Ishikawa (cell line): ENCODE data around the gene GRIK2.

ENCODE experiments used
- EP300 ChIP-seq: IDR thresholded peaks from 2 replicates; pipeline ENCODE4 v1.6.1; 2012; ENCODE audit warnings: borderline replicate concordance
- FOXM1 ChIP-seq: IDR thresholded peaks from 2 replicates; pipeline ENCODE4 v1.6.1; 2012; ENCODE audit warnings: low read depth, borderline replicate concordance
- NFIC ChIP-seq: IDR thresholded peaks from 2 replicates; pipeline ENCODE4 v1.6.1; 2012
- RAD21 ChIP-seq: IDR thresholded peaks from 2 replicates; pipeline ENCODE4 v1.6.1; 2012; ENCODE audit warnings: low read depth
- REST ChIP-seq: IDR thresholded peaks from 2 replicates; pipeline ENCODE4 v1.6.1; 2012; ENCODE audit warnings: low read depth, mild to moderate bottlenecking
- TAF1 ChIP-seq: IDR thresholded peaks from 2 replicates; pipeline ENCODE4 v1.6.1; 2012; ENCODE audit warnings: low read depth, mild to moderate bottlenecking
- TCF12 ChIP-seq: IDR thresholded peaks from 2 replicates; pipeline ENCODE4 v1.6.1; 2012; ENCODE audit warnings: low read depth
- YY1 ChIP-seq: IDR thresholded peaks from 2 replicates; pipeline ENCODE4 v1.6.1; 2012; ENCODE audit warnings: low read depth

- no peak for TF ChIP-seq YY1
- no peak for TF ChIP-seq TCF12
- no peak for TF ChIP-seq NFIC
- TF ChIP-seq RAD21: no peak
- no peak for TF ChIP-seq FOXM1
- TF ChIP-seq EP300: no peak
- TF ChIP-seq REST: no peak
- TF ChIP-seq TAF1: no peak
Observed at GRCh38 chr6:101484781-101485180, 91.3 kb downstream of the GRIK2 start.
